Thyroid gland (tissue), 4 donors: ENCODE measurements around the gene SLC35G3. TPM values are rescaled to one million over a fixed set of nuclear protein-coding genes. Genes with fewer than 3 reads are reported as not detected.

Experiments used
- DNase-seq, 2 donors: peaks; one replicate each; pipeline ENCODE4 v3.0.0-alpha.2; 2019
- H3K27ac ChIP-seq, 3 donors: fragments of 200-600 bp; sonication (generic); 1 replicate in 2 of 3; 2 replicates in 1 of 3; pipeline ENCODE4 v1.5.1; 2016 to 2019; ENCODE audit warnings: mild to moderate bottlenecking in 1 of 3, moderate library complexity in 1 of 3
- H3K27me3 ChIP-seq: fragments of 200-600 bp; sonication (generic); one replicate; pipeline ENCODE4 v1.5.1; 2019
- H3K36me3 ChIP-seq, 2 donors: fragments of 200-600 bp; sonication (generic); one replicate each; pipeline ENCODE4 v1.5.1; 2016 to 2019
- H3K4me1 ChIP-seq, 2 donors: fragments of 200-600 bp; sonication (generic); one replicate each; pipeline ENCODE4 v1.5.1; 2017 to 2019
- H3K4me3 ChIP-seq, 3 donors: fragments of 200-600 bp; sonication (generic); replicated peaks in 1 of 3; 1 replicate in 2 of 3; 2 replicates in 1 of 3; pipeline ENCODE4 v1.5.1; 2016; ENCODE audit warnings: mild to moderate bottlenecking in 1 of 3
- H3K9me3 ChIP-seq: fragments of 200-600 bp; sonication (generic); one replicate; pipeline ENCODE4 v1.5.1; 2017
- POLR2A ChIP-seq, 2 donors: fragments of 450-650 bp; IDR thresholded peaks; one replicate each; pipeline ENCODE4 v1.6.1; 2017; ENCODE audit warnings: antibody characterized with exemption in 2 of 2, mild to moderate bottlenecking in 2 of 2, moderate library complexity in 1 of 2
- WGBS, 2 donors: methylation state at CpG; one replicate each; pipeline ENCODE4 v1.1.5; 2017; 5-methylcytosine and 5-hydroxymethylcytosine counted together
- intact Hi-C: fragments of 100-400 bp; cut with DNase I; formaldehyde crosslinking; loops from one replicate; pipeline ENCODE4 v1.15.1; 2023
- total RNA-seq, 4 donors: library from RNA; depleted of rRNA; stranded (reverse); fragments of >200 nt; gene quantifications; one replicate each; pipeline ENCODE4 v1.2.3, GENCODE V29; 2016
- TF ChIP-seq, protein P1 (sequence below), 6 experiments: fragments of 200-600 bp in 3 of 6; fragments of 450-650 bp in 3 of 6; sonication (generic) in 3 of 6; IDR thresholded peaks; one replicate each; pipeline ENCODE4 v1.5.1; 2016 to 2019; ENCODE audit warnings: antibody characterized with exemption in 6 of 6, mild to moderate bottlenecking in 2 of 6, inconsistent platforms in 1 of 6, moderate library complexity in 1 of 6

The SLC35G3 gene
- total RNA-seq, 4 donors from 2014 or later, result not detected

DNA sequence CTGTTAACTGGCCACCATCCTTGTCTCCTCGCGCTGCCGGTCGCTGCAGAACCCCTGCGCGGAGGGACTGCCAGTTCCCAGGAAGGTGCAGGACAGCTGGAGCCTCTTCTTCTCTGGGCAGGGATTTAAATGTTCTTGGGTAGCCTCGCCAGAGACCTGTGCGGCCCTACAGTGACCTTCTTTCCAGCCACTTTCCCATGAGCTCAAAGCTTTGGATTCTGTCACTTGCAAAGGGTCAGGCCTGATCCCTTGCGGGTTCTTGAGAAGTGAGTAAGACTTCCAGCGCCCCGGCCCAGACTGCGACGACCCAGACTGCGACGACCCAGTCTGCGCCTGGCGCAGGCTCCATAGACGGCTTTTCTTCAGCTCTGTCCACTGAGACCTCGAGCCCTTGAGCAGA is 47.3 kb upstream of the SLC35G3 start:
- intact Hi-C loops, result loop anchor here (10.0 kb wide), 4 partner anchors 123 to 323 kb away; partner anchors contain the start of genes LIG3 and SLFN14
- Histone ChIP-seq H3K27me3 (no peaks in the 10 kb centered on the region), H3K36me3 (no peaks in the 10 kb centered on the region), H3K4me3 (peak overlapping the region in 1 of 3 donors; percentile 52), H3K4me1 (peaks cover 18 to 19% of the 10 kb centered on the region in 2 donors), H3K27ac (peak overlapping the region in 2 of 3 donors; percentile 87 to 98), H3K9me3 (no peaks in the 10 kb centered on the region)
- TF ChIP-seq, protein P1, sequence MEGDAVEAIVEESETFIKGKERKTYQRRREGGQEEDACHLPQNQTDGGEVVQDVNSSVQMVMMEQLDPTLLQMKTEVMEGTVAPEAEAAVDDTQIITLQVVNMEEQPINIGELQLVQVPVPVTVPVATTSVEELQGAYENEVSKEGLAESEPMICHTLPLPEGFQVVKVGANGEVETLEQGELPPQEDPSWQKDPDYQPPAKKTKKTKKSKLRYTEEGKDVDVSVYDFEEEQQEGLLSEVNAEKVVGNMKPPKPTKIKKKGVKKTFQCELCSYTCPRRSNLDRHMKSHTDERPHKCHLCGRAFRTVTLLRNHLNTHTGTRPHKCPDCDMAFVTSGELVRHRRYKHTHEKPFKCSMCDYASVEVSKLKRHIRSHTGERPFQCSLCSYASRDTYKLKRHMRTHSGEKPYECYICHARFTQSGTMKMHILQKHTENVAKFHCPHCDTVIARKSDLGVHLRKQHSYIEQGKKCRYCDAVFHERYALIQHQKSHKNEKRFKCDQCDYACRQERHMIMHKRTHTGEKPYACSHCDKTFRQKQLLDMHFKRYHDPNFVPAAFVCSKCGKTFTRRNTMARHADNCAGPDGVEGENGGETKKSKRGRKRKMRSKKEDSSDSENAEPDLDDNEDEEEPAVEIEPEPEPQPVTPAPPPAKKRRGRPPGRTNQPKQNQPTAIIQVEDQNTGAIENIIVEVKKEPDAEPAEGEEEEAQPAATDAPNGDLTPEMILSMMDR (IDR thresholded peaks at IDR 0.05), result no peak
- TF ChIP-seq POLR2A (IDR thresholded peaks at IDR 0.05), result no peak
- peak in 1 of 2 donors; percentile 2 for DNase-seq
- 83 to 88% methylated on average over 19 of the region's 19 CpGs for WGBS, 2 donors

DNA sequence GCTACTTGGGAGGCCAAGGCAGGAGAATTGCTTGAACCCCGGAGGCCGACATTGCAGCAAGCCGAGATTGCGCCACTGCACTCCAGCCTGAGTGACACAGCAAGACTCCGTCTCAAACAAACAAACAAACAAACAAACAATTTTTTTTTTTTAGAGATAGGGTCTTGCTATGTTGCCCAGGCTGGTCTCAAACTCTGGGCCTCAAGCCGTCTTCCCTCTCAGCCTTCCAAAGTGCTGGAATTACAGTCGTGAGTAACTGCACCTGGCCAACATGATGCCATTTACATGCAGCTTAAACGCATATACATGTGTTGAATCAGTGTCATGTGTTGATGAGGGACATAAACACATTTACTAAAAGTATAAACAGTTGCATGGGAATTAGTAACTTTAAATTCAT is 46.7 kb upstream of the SLC35G3 start:
- H3K27me3 ChIP-seq, result no peaks in the 10 kb centered on the region
- 96 to 98% methylated on average over 8 of the region's 8 CpGs for WGBS, 2 donors
- intact Hi-C loops, result loop anchor here (10.0 kb wide), 4 partner anchors 124 to 324 kb away; partner anchors contain the start of genes LIG3 and SLFN14
- no peak for DNase-seq
- H3K36me3 ChIP-seq, result no peaks in the 10 kb centered on the region
- H3K4me1 ChIP-seq, result peaks cover 18 to 19% of the 10 kb centered on the region in 2 donors
- H3K4me3 ChIP-seq, result no peak overlapping the region
- no peak overlapping the region for H3K27ac ChIP-seq
- no peaks in the 10 kb centered on the region for H3K9me3 ChIP-seq
- TF ChIP-seq POLR2A (IDR thresholded peaks at IDR 0.05), result no peak
- TF ChIP-seq, protein P1 (IDR thresholded peaks at IDR 0.05), result no peak

DNA sequence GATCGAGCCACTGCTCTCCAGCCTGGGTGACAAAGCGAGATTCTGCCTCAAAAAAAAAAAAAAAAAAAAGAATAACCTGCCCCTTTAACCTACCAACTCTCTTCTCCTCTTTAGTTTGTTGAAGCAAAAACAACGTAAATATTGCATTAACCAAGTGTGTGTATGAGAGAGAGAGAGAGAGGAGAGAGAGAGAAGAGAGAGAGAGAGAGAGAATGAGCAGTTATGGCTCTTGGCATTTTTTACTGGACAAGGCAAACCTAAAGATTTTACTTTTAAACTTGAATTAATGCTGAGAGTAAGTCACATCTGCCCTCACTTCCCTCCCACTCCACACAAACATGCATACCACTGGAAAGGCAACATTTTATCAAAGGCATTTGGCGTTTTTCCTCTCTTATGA is 45.6 kb upstream of the SLC35G3 start:
- Histone ChIP-seq H3K4me3 (no peak overlapping the region), H3K9me3 (no peaks in the 10 kb centered on the region), H3K27ac (no peak overlapping the region), H3K27me3 (no peaks in the 10 kb centered on the region), H3K36me3 (no peaks in the 10 kb centered on the region), H3K4me1 (peaks cover 18 to 19% of the 10 kb centered on the region in 2 donors)
- WGBS, 2 donors, result 64 to 74% methylated on average over 4 of the region's 4 CpGs
- intact Hi-C loops, result loop anchor here (10.0 kb wide), 4 partner anchors 125 to 325 kb away; partner anchors contain the start of genes LIG3 and SLFN14
- TF ChIP-seq, protein P1 (IDR thresholded peaks at IDR 0.05), result no peak
- no peak for TF ChIP-seq POLR2A (IDR thresholded peaks at IDR 0.05)
- DNase-seq, result no peak

DNA sequence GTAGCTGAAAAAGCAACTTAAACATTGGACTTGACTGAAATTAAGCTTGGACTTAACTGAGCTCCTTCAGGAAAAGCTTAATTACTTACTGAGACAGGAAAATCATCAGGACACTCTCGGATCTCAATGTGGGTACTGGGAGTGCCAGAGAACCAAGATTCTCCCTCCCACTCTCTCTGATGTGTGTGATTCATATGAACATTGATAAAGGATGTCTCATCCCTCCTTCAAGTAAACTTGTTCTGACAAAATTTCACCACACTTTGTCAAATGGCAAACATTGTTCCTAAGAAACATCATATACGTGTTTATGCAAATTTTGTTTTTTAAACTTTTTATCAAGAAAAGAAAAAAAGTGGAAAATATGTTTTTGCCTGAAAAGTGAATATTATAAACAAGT is 44.6 kb upstream of the SLC35G3 start:
- Histone ChIP-seq H3K9me3 (no peaks in the 10 kb centered on the region), H3K36me3 (no peaks in the 10 kb centered on the region), H3K4me1 (peaks cover 9 to 11% of the 10 kb centered on the region in 2 donors), H3K4me3 (no peak overlapping the region), H3K27me3 (no peaks in the 10 kb centered on the region), H3K27ac (no peak overlapping the region)
- TF ChIP-seq, protein P1 (IDR thresholded peaks at IDR 0.05), result no peak
- TF ChIP-seq POLR2A (IDR thresholded peaks at IDR 0.05), result no peak
- DNase-seq, result no peak
- 86 to 92% methylated on average over 2 of the region's 2 CpGs for WGBS, 2 donors
- intact Hi-C loops, result no loop called here

DNA sequence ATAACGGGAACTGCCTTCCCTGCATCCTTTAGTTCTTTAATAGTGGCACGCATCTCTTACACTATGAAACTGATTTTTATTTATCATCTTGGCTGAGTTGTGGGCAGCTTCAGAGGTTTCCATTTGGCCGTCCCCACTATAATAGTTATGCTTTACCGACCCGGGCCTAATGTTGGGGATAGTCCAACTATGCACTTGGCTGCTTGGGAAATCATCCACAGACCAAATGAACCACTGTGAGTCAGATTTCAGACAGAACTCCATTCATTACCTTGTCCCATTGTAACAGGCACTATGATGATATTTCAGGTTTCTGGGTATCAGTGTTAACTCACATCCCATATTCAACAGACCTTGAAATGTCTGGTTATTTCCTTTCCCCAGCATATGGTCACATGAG is 42.6 kb upstream of the SLC35G3 start:
- H3K4me3 ChIP-seq, result no peak overlapping the region
- H3K9me3 ChIP-seq, result no peaks in the 10 kb centered on the region
- no peak overlapping the region for H3K27ac ChIP-seq
- no peak for TF ChIP-seq POLR2A (IDR thresholded peaks at IDR 0.05)
- TF ChIP-seq, protein P1 (IDR thresholded peaks at IDR 0.05), result no peak
- WGBS, 2 donors, result 83 to 89% methylated on average over 5 of the region's 5 CpGs
- no peaks in the 10 kb centered on the region for H3K27me3 ChIP-seq
- peaks cover 4% of the 10 kb centered on the region in 2 donors for H3K4me1 ChIP-seq
- H3K36me3 ChIP-seq, result no peaks in the 10 kb centered on the region
- DNase-seq, result no peak
- intact Hi-C loops, result no loop called here
